ENCODE data around the gene ST13. TPM values are rescaled to one million over a fixed set of nuclear protein-coding genes. Genes with fewer than 3 reads are reported as not detected.

The ST13 gene
- 100 to 1,000 TPM; 122 to 265 (median 197) TPM for total RNA-seq

DNA sequence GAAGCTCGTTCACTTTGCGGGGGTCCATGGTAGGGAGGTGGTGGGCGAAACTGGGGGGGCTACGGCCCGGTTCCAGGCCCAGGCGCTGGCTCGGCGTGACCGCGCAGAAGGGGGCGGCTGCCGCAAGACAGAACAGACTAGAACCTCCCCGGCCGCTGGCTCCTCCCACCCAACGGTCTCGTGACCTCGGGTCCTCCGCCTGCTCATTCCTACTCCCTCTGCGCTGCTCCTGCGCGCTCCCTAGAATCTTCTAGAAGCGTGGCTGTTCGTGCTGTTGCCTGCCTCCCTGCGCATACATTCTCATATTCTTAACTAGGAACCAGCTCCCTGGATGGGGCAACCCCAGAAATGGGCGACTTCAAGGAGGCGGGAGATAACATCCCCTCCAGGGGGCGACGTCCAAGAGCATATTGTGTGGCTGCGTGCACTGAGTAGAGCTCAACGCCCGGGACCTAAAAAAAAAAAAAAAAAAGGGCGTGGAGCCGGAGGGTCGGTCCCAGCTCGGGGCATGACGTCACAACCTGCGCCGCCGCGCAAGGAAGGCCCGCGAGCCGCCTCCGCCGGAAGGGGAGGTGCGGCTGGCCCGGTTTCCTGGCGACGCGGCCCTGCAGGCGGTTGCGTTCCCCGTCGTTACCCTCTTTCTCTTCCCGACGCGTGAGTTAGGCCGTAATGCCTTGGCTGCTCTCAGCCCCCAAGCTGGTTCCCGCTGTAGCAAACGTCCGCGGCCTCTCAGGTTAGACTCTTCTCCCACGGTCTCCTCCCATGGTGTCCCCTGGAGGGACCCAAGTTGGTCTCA lies at the start of gene ST13, which contains the start of gene XPNPEP3:
Gene ST13, minus strand, starts transcription at position 127 of the 796 bp plus-strand sequence. Its CDS starts 99 bp downstream, at position 28.
Gene XPNPEP3, plus strand, starts transcription at position 636 of the 796 bp plus-strand sequence. Its CDS starts 34 bp downstream, at position 670.
- peaks cover 48 to 56% of the 10 kb centered on the region in 2 donors for H3K4me1 ChIP-seq
- peak; percentile 88 for TF ChIP-seq POLR2A (IDR thresholded peaks at IDR 0.05)
- TF ChIP-seq, protein P1, sequence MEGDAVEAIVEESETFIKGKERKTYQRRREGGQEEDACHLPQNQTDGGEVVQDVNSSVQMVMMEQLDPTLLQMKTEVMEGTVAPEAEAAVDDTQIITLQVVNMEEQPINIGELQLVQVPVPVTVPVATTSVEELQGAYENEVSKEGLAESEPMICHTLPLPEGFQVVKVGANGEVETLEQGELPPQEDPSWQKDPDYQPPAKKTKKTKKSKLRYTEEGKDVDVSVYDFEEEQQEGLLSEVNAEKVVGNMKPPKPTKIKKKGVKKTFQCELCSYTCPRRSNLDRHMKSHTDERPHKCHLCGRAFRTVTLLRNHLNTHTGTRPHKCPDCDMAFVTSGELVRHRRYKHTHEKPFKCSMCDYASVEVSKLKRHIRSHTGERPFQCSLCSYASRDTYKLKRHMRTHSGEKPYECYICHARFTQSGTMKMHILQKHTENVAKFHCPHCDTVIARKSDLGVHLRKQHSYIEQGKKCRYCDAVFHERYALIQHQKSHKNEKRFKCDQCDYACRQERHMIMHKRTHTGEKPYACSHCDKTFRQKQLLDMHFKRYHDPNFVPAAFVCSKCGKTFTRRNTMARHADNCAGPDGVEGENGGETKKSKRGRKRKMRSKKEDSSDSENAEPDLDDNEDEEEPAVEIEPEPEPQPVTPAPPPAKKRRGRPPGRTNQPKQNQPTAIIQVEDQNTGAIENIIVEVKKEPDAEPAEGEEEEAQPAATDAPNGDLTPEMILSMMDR (IDR thresholded peaks at IDR 0.05 in 4 of 5, conservative IDR thresholded peaks at IDR 0.05 in 1 of 5), result peak in 4 of 5 experiments; percentile 18 to 55 (median 25)
- in situ Hi-C loops (cut with MboI; ENCODE audit: low sequenced_read_pairs in 4 of 4), result no loop called here

DNA sequence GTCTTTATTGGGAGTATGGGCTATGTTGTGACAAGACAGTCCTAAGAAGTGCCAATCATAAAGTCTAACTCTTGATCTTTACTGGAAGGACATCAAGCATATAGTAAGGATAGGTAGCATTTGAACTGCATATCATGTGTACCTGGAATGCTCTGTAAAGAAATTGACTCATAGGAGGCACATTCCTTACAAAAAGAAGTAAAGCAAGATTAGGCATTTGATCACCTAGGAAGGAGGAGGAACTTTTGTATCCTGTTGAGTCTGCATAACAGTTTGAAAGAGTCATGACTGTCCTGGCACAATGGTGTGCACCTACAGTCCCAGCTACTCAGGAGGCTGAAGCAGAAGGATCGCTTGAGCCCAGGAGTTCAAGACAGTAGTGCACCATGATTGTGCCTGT lies 47.7 kb upstream of the ST13 start:
- intact Hi-C loops (cut with DNase I; ENCODE audit: low total_unique reads) (no loop called here), in situ Hi-C loops (cut with MboI; ENCODE audit: low sequenced_read_pairs in 4 of 4) (no loop called here)
- peaks cover 0 to 23% of the 10 kb centered on the region in 2 donors for H3K36me3 ChIP-seq

More for the DNA sequence above, at the start of gene ST13, which contains the start of gene XPNPEP3:
- ATAC-seq, result peak; percentile 96 to 97
- Histone ChIP-seq H3K27me3 (no peaks in the 10 kb centered on the region), H3K9me3 (no peaks in the 10 kb centered on the region), H3K27ac (peak within 1 kb of the TSS; percentile 96 to 99 (median 98)), H3K36me3 (no peaks in the 10 kb centered on the region), H3K4me3 (peak within 1 kb of the TSS; percentile 79 to 98 (median 90))
- peak; percentile 98 for DNase-seq
- intact Hi-C loops (cut with DNase I; ENCODE audit: low total_unique reads), result loop anchor here (1.0 to 10.0 kb wide), 7 partner anchors 37 to 1352 kb away; partner anchors contain the start of genes EP300, MIEF1, POLR3H and RBX1

DNA sequence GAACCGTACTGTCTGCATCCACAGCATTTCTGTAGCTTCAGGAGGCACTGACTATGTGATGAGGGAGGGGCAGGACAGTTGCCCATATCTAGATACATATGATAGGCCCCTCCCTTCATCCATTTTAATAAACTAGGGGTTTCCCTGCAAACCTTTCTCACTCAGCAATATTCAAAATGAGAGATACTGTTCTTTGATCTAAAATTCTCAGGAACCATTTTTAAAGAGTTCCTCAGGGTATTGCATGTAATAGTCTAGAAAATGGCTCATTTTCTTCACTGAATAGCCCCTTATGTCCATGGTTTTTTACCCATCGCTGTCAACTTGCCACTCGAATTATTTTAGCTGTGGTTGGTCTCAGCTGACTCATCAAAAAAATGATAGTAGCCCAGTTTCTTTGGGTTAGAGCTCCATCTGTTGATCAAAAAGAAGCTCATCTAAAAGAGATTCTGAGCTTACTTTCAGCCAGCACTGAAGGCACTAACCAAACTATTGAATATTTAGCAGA lies 42.5 kb upstream of the ST13 start:
- TF ChIP-seq POLR2A (IDR thresholded peaks at IDR 0.05), result no peak
- TF ChIP-seq, protein P1 (IDR thresholded peaks at IDR 0.05 in 4 of 5, conservative IDR thresholded peaks at IDR 0.05 in 1 of 5), result peak in 2 of 5 experiments; percentile 9 to 35
- no peak overlapping the region for H3K4me3 ChIP-seq
- no peak for DNase-seq
- ATAC-seq, result peak in 1 of 2 donors; percentile 64
- H3K9me3 ChIP-seq, result no peaks in the 10 kb centered on the region
- H3K27ac ChIP-seq, result no peak overlapping the region
- H3K36me3 ChIP-seq, result no peaks in the 10 kb centered on the region
- no peaks in the 10 kb centered on the region for H3K27me3 ChIP-seq
- no peaks in the 10 kb centered on the region for H3K4me1 ChIP-seq
- intact Hi-C loops (cut with DNase I; ENCODE audit: low total_unique reads) (no loop called here), in situ Hi-C loops (cut with MboI; ENCODE audit: low sequenced_read_pairs in 4 of 4) (no loop called here)

More for the DNA sequence above, 47.7 kb upstream of the ST13 start:
- no peak for ATAC-seq
- Histone ChIP-seq H3K4me1 (no peaks in the 10 kb centered on the region), H3K9me3 (no peaks in the 10 kb centered on the region), H3K27me3 (no peaks in the 10 kb centered on the region), H3K27ac (no peak overlapping the region), H3K4me3 (no peak overlapping the region)
- no peak for DNase-seq
- TF ChIP-seq POLR2A (IDR thresholded peaks at IDR 0.05), result no peak
- TF ChIP-seq, protein P1 (IDR thresholded peaks at IDR 0.05 in 4 of 5, conservative IDR thresholded peaks at IDR 0.05 in 1 of 5), result no peak

DNA sequence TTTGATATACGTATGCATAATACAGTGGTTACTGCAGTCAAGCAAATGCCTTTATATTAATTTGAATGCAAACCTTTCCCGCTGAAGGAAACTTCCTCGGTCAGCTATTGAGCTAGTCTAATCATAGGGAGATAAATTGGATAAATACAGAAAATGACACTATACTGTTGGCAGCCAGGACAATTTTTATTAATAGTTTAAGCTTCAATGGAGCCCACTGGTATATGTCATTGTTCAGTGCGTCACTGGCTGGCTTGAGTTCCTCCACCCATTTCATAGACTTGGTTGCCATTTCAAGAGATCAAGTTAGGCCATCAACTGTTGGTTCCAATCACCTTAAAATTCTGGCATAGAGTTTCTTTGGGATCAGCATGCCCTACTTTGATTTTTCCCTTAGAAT lies 38.0 kb upstream of the ST13 start:
- DNase-seq, result no peak
- TF ChIP-seq, protein P1 (IDR thresholded peaks at IDR 0.05 in 4 of 5, conservative IDR thresholded peaks at IDR 0.05 in 1 of 5), result no peak
- TF ChIP-seq POLR2A (IDR thresholded peaks at IDR 0.05), result no peak
- in situ Hi-C loops (cut with MboI; ENCODE audit: low sequenced_read_pairs in 4 of 4), result no loop called here
- ATAC-seq, result no peak
- H3K36me3 ChIP-seq, result peaks cover 0 to 3% of the 10 kb centered on the region in 2 donors
- intact Hi-C loops (cut with DNase I; ENCODE audit: low total_unique reads), result no loop called here
- H3K4me3 ChIP-seq, result no peak overlapping the region
- H3K4me1 ChIP-seq, result no peaks in the 10 kb centered on the region
- H3K27me3 ChIP-seq, result no peaks in the 10 kb centered on the region
- no peaks in the 10 kb centered on the region for H3K9me3 ChIP-seq
- H3K27ac ChIP-seq, result no peak overlapping the region

Data from gastrocnemius medialis (tissue), 4 donors.